IgD-negative memory B cell (primary cell): ENCODE data around the gene PUSL1. TPM values are rescaled to one million over a fixed set of nuclear protein-coding genes. Genes with fewer than 3 reads are reported as not detected.

Experiments
- H3K27ac Mint-ChIP-seq, 3 donors: one replicate each; pipeline ENCODE4 v1.8.0; 2020 to 2022; ENCODE audit warnings: mild to moderate bottlenecking in 3 of 3, mixed read lengths in 3 of 3, moderate library complexity in 1 of 3
- H3K27me3 Mint-ChIP-seq: one replicate; pipeline ENCODE4 v1.8.0; 2021; ENCODE audit warnings: mixed read lengths
- H3K36me3 Mint-ChIP-seq: one replicate; pipeline ENCODE4 v1.8.0; 2020; ENCODE audit warnings: mild to moderate bottlenecking, mixed read lengths
- H3K4me1 Mint-ChIP-seq, 3 donors: one replicate each; pipeline ENCODE4 v1.8.0; 2020 to 2022; ENCODE audit warnings: mixed read lengths in 3 of 3, mild to moderate bottlenecking in 1 of 3
- H3K4me3 Mint-ChIP-seq, 4 donors: one replicate each; pipeline ENCODE4 v1.8.0; 2020 to 2022; ENCODE audit warnings: mild to moderate bottlenecking in 4 of 4, mixed read lengths in 4 of 4, moderate library complexity in 3 of 4
- H3K9me3 Mint-ChIP-seq, 3 donors: one replicate each; pipeline ENCODE4 v1.8.0; 2020 to 2021; ENCODE audit warnings: mixed read lengths in 3 of 3, mild to moderate bottlenecking in 1 of 3
- polyA plus RNA-seq: library from polyadenylated mRNA; unstranded; fragments of 300-500 nt; fragmentation: Illumina TruSeq; gene quantifications from one replicate; pipeline ENCODE4 v1.2.3, GENCODE V29; 2021

The PUSL1 gene
- polyA plus RNA-seq, 1 donor from 2014 or later = 21.0 TPM

GRCh38 chr1:1347663-1348419 is 39.4 kb downstream of the PUSL1 start:
- Mint-ChIP-seq H3K4me1 (peaks cover 5 to 10% (median 9%) of the 10 kb centered on the region in 3 donors), H3K4me3 (peak overlapping the region; percentile 72 to 89 (median 81)), H3K27me3 (peaks cover 7% of the 10 kb centered on the region), H3K27ac (peak overlapping the region in 2 of 3 donors; percentile 84 to 88), H3K9me3 (no peaks in the 10 kb centered on the region), H3K36me3 (peaks cover under 1% of the 10 kb centered on the region)

GRCh38 chr1:1348420-1349255 is 40.2 kb downstream of the PUSL1 start:
- Mint-ChIP-seq H3K9me3 (no peaks in the 10 kb centered on the region), H3K4me3 (peak overlapping the region; percentile 72 to 89 (median 81)), H3K27ac (peak overlapping the region in 2 of 3 donors; percentile 84 to 88), H3K4me1 (peaks cover 7 to 13% (median 12%) of the 10 kb centered on the region in 3 donors), H3K27me3 (peaks cover 10% of the 10 kb centered on the region), H3K36me3 (no peaks in the 10 kb centered on the region)

- no peaks in the 10 kb centered on the region for H3K9me3 Mint-ChIP-seq
- H3K4me1 Mint-ChIP-seq = peaks cover 7 to 13% (median 12%) of the 10 kb centered on the region in 3 donors
- H3K27me3 Mint-ChIP-seq = peaks cover 10% of the 10 kb centered on the region
- H3K4me3 Mint-ChIP-seq = peak within 1 kb of the TSS; percentile 72 to 89 (median 81)
- no peaks in the 10 kb centered on the region for H3K36me3 Mint-ChIP-seq
- H3K27ac Mint-ChIP-seq = peak within 1 kb of the TSS in 2 of 3 donors; percentile 84 to 88
Measured at GRCh38 chr1:1349256-1350012, 41.0 kb downstream of the PUSL1 start, which contains the start of gene DVL1. Gene DVL1, minus strand, starts transcription at chr1:1349418. Its CDS starts 353 bp downstream, at chr1:1349065.

- Mint-ChIP-seq H3K4me3 (peak overlapping the region; percentile 63 to 84 (median 78)), H3K27ac (peak overlapping the region; percentile 57 to 73 (median 72)), H3K9me3 (no peaks in the 10 kb centered on the region), H3K36me3 (no peaks in the 10 kb centered on the region), H3K27me3 (peaks cover 10% of the 10 kb centered on the region), H3K4me1 (peaks cover 7 to 12% (median 12%) of the 10 kb centered on the region in 3 donors)
Measured at GRCh38 chr1:1351511-1352427, 43.4 kb downstream of the PUSL1 start.

DNA sequence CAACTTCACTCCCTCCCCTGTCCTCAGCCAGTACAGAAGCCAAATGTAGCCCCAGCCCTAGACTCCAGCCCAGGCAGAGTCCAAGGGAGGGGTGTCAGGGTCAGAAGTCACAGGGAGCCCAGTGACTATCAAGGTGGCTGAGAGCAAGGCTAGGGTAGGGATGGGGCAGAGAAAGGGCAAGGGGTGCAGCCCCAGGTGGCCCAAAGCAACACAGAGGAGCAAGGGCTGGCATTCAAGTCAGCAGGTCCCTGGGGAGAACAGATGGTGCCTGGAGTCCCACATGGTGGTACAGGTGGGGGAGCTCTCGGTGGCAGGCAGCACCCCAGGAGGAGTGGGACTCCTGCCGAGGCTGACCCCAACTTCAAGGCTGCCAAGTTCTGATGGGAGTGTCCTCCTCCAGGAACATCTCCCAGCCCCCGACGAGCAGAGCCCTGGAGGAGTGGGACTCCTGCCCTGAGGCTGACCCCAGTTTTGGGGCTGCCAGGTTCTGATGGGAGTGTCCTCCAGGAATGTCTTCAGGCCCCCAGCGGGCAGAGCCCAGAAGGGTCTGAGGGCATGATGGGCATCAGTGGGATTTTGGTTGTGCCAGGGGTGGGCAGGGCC is 44.5 kb downstream of the PUSL1 start:
- peaks cover 14% of the 10 kb centered on the region for H3K27me3 Mint-ChIP-seq
- peaks cover 7 to 10% (median 9%) of the 10 kb centered on the region in 3 donors for H3K4me1 Mint-ChIP-seq
- H3K9me3 Mint-ChIP-seq = no peaks in the 10 kb centered on the region
- H3K4me3 Mint-ChIP-seq = peak overlapping the region in 3 of 4 donors; percentile 64 to 84 (median 80)
- no peaks in the 10 kb centered on the region for H3K36me3 Mint-ChIP-seq
- H3K27ac Mint-ChIP-seq = peak overlapping the region in 1 of 3 donors; percentile 72

DNA sequence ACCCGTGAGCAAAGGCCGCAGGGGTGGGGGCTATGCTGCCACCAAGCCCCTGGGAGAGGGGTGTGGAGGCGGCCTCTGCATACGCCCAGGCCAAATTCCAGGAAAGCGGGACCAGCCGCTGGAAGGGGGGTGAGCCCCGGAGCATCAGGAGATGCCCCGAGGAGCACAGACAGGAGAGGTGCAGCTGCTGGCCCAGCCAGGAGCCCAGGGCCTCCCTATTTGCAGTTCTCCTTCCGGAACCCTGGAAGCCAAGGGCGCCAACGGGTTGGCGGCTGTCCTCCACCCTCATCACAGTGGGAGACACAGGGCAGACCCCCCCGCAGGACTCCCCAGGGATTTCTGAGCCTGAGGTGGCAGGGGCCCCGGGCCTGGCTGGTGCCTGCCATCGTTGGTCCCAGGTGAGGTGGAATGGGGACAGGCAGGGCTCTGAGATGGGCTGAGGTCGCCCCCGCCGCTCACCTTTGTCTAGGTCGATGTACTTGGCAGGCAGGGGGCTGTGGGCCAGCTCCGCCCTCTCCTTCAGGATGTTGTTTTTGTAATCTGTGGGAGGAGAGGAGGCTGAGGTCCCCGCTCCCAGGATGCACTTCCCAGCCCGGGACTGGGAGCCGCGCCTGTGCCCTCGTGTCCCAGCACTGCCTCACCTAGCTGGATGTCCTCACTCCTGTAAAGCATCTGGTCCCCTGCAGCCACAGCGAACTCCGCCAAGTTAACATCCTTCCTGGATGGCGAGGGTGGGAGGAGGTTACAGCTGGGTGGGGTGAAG is 45.2 kb downstream of the PUSL1 start:
- Mint-ChIP-seq H3K36me3 (no peaks in the 10 kb centered on the region), H3K9me3 (no peaks in the 10 kb centered on the region), H3K27me3 (peaks cover 19% of the 10 kb centered on the region), H3K27ac (peak overlapping the region in 1 of 3 donors; percentile 72), H3K4me1 (peaks cover 7 to 10% (median 9%) of the 10 kb centered on the region in 3 donors), H3K4me3 (peak overlapping the region in 3 of 4 donors; percentile 5 to 80 (median 78))

DNA sequence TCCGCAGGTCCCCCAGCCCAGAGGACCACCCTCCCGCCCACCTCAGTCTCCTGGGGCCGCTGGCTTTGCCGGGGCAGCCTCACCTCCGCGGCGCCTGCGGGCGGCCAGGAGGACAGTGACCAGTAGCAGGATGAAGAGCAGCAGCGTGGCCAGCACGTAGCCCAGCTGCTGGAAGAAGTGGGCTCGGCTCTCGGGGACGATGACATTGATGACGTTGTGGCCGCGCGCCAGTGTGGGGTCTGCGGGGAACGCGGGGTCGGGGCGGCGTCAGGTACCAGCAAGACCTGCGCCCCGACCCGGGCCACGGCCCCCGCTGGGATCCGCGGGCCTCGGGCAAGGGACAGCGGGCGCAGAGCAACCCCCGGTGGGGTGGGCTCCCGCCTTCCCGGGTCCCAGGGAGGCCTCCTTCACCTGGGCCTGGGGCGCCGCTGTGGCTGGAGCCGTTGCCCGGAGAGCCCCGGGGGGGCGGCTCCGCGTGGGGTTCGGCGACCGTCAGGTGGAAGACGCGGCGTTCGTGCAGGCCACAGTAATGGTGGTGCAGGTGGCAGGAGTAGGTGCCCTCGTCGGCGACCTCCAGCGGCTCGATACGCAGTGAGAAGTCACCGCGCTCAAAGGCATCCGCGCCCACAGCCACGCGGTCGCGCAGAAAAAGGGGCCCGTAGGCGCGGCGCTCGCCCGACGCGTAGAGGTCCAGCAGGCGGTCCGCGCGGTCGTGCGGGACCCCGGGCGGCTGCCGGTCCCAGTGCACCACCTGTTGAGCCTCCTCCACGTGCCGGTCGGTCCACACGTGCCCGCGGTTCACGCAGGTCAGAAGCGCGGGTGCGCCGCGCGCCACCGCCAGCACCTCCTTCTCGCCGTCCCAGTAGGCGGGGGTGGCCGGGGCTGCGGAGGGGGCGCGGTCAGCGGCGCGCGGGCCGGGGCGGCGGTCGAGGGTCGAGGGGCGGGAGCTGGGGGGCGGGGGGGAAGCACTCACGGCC is 46.2 kb downstream of the PUSL1 start:
- Mint-ChIP-seq H3K4me1 (peaks cover 10 to 13% (median 12%) of the 10 kb centered on the region in 3 donors), H3K9me3 (no peaks in the 10 kb centered on the region), H3K27me3 (peaks cover 24% of the 10 kb centered on the region), H3K4me3 (peak overlapping the region in 2 of 4 donors; percentile 9 to 80), H3K27ac (no peak overlapping the region), H3K36me3 (no peaks in the 10 kb centered on the region)

- H3K27me3 Mint-ChIP-seq = peaks cover 26% of the 10 kb centered on the region
- H3K27ac Mint-ChIP-seq = no peak overlapping the region
- H3K9me3 Mint-ChIP-seq = no peaks in the 10 kb centered on the region
- no peaks in the 10 kb centered on the region for H3K36me3 Mint-ChIP-seq
- peaks cover 10 to 13% (median 12%) of the 10 kb centered on the region in 3 donors for H3K4me1 Mint-ChIP-seq
- no peak overlapping the region for H3K4me3 Mint-ChIP-seq
Measured at GRCh38 chr1:1355416-1355815, 47.0 kb downstream of the PUSL1 start.

- Mint-ChIP-seq H3K4me1 (peaks cover 10 to 15% (median 12%) of the 10 kb centered on the region in 3 donors), H3K36me3 (peaks cover 2% of the 10 kb centered on the region), H3K9me3 (no peaks in the 10 kb centered on the region), H3K27ac (no peak overlapping the region), H3K4me3 (no peak overlapping the region), H3K27me3 (peaks cover 28% of the 10 kb centered on the region)
Measured at GRCh38 chr1:1356166-1356795, 47.9 kb downstream of the PUSL1 start.

DNA sequence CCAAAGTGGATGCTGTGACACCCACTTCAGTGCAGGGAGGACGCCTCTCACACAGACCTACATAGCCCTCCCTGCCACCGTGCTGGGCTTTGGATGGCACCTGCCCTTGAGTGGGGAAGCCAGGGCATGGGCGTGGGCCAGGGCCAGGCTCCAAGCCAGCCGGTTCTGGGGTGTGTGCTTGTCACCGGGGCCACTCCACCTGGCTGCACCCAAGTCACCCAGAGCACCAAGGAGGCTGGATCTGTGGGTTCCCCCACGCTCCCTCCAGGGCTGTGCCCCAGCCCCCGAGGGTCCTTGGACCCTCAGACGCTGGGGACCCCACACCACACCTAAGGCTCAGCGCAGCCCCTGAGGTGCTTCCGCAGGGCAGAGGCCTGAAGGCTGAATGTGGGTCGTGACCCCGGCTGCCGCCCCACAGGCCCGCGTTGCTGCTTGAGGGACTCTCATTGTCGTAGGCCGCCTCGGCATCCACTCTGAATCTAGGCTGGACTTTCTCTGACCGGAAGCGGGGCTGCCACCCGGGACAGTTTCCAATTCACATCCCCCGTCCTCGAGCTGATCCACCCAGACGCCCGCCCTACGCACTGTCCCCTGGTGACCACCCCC is 48.5 kb downstream of the PUSL1 start:
- peaks cover 28% of the 10 kb centered on the region for H3K27me3 Mint-ChIP-seq
- peaks cover 2% of the 10 kb centered on the region for H3K36me3 Mint-ChIP-seq
- no peaks in the 10 kb centered on the region for H3K9me3 Mint-ChIP-seq
- H3K4me3 Mint-ChIP-seq = no peak overlapping the region
- H3K27ac Mint-ChIP-seq = no peak overlapping the region
- H3K4me1 Mint-ChIP-seq = peaks cover 10 to 15% (median 13%) of the 10 kb centered on the region in 3 donors

DNA sequence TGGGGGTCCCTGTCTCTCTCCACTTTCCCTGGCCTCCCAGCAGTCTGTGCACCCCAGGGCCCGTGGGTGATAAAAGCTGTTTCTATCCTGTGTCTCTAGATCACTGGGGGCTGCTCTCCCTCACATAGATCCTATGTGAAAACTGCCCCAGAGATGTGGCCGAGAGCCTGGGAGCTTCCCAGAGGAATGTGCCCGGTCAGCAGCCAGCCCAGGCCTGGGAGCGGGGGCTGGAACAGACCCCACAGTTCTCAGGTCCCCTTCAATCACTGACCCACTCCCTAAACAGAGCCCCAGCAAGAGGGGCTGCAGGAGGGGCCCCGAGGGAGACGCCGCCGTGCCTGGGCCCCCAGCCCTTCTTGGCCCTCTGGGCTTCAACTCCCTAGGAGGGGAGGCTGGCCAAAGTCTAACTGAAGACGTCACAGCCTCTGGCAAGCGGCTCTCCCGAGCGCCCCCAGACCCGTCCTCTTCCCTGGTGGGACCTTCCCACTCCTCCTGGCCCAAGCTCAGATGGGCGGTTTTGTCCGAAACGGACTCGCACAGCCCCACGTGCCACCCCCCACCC is 49.6 kb downstream of the PUSL1 start:
- Mint-ChIP-seq H3K4me3 (no peak overlapping the region), H3K4me1 (peaks cover 4 to 8% (median 8%) of the 10 kb centered on the region in 3 donors), H3K36me3 (peaks cover 2% of the 10 kb centered on the region), H3K27ac (peak overlapping the region in 1 of 3 donors; percentile 22), H3K9me3 (no peaks in the 10 kb centered on the region), H3K27me3 (peaks cover 20% of the 10 kb centered on the region)
